GM23338 (cell line): ENCODE results near the gene RPTOR. TPM values are rescaled to one million over a fixed set of nuclear protein-coding genes. Genes with fewer than 3 reads are reported as not detected.

ENCODE experiments used
- ATAC-seq: fragments of 200-7000 bp; cut with Tn5 transposase; 3 replicates; pipeline ENCODE4 v1.9.1; 2020
- DNase-seq: peaks from one replicate; pipeline ENCODE4 v3.0.0-alpha.2; 2015; ENCODE audit warnings: low spot score
- H2AFZ ChIP-seq: fragments of 200-600 bp; sonication (generic); 2 replicates; pipeline ENCODE4 v1.8.0; 2016; ENCODE audit warnings: antibody characterized with exemption, mild to moderate bottlenecking, moderate library complexity
- H3F3A ChIP-seq: fragments of 200-600 bp; sonication (generic); replicated peaks from 2 replicates; pipeline ENCODE4 v1.8.0; 2017; ENCODE audit warnings: antibody characterized with exemption, mixed run types, low read depth
- H3K27ac ChIP-seq: fragments of 200-600 bp; sonication (generic); 2 replicates; pipeline ENCODE4 v1.6.1; 2016; ENCODE audit warnings: low read depth
- H3K27me3 ChIP-seq: fragments of 200-600 bp; sonication (generic); 2 replicates; pipeline ENCODE4 v1.8.0; 2016; ENCODE audit warnings: mild to moderate bottlenecking, mixed run types, moderate library complexity; ENCODE audit not compliant: insufficient read depth
- H3K36me3 ChIP-seq: fragments of 200-600 bp; sonication (generic); 2 replicates; pipeline ENCODE4 v1.8.0; 2016; ENCODE audit warnings: mild to moderate bottlenecking; ENCODE audit not compliant: insufficient read depth
- H3K4me1 ChIP-seq: fragments of 200-600 bp; sonication (generic); 2 replicates; pipeline ENCODE4 v1.8.0; 2016; ENCODE audit warnings: mild to moderate bottlenecking, moderate library complexity; ENCODE audit not compliant: insufficient read depth
- H3K4me2 ChIP-seq: fragments of 200-600 bp; sonication (generic); 2 replicates; pipeline ENCODE4 v1.7.1; 2017; ENCODE audit warnings: mixed run types
- H3K4me3 ChIP-seq: fragments of 200-600 bp; sonication (generic); 2 replicates; pipeline ENCODE4 v1.6.1; 2016; ENCODE audit warnings: mixed run types
- H3K79me2 ChIP-seq: fragments of 200-600 bp; sonication (generic); replicated peaks from 2 replicates; pipeline ENCODE4 v1.8.0; 2017; ENCODE audit warnings: mild to moderate bottlenecking; ENCODE audit not compliant: insufficient read depth
- H3K9me2 ChIP-seq: fragments of 200-600 bp; sonication (generic); 2 replicates; pipeline ENCODE4 v1.8.0; 2017; ENCODE audit not compliant: insufficient read depth
- H4K20me1 ChIP-seq: fragments of 200-600 bp; sonication (generic); replicated peaks from 2 replicates; pipeline ENCODE4 v1.8.0; 2017; ENCODE audit warnings: mild to moderate bottlenecking; ENCODE audit not compliant: insufficient read depth
- H3K27ac Mint-ChIP-seq: 2 replicates; pipeline ENCODE4 v1.8.0; 2020; ENCODE audit warnings: inconsistent platforms, mild to moderate bottlenecking, moderate library complexity, mixed read lengths
- H3K27me3 Mint-ChIP-seq: 3 replicates; pipeline ENCODE4 v1.8.0; 2022; ENCODE audit warnings: low read depth, mild to moderate bottlenecking, moderate library complexity, mixed read lengths, inconsistent platforms; ENCODE audit not compliant: insufficient read depth, poor library complexity
- H3K36me3 Mint-ChIP-seq: 3 replicates; pipeline ENCODE4 v1.8.0; 2021; ENCODE audit warnings: low read depth, mild to moderate bottlenecking, inconsistent platforms, moderate library complexity, mixed read lengths
- H3K4me1 Mint-ChIP-seq: 3 replicates; pipeline ENCODE4 v1.8.0; 2020; ENCODE audit warnings: mild to moderate bottlenecking, inconsistent platforms, mixed read lengths
- H3K4me3 Mint-ChIP-seq: 3 replicates; pipeline ENCODE4 v1.8.0; 2021; ENCODE audit warnings: moderate library complexity, mild to moderate bottlenecking, inconsistent platforms, mixed read lengths
- H3K9me3 Mint-ChIP-seq: 3 replicates; pipeline ENCODE4 v1.8.0; 2020; ENCODE audit warnings: moderate library complexity, mild to moderate bottlenecking, inconsistent platforms, mixed read lengths
- CREB1 ChIP-seq: fragments of 250-450 bp; sonication (Bioruptor Pico); IDR thresholded peaks from 2 replicates; pipeline ENCODE4 v1.5.0; 2020; ENCODE audit warnings: low read depth, mild to moderate bottlenecking, moderate library complexity
- CTCF ChIP-seq, 2 experiments: fragments of 200-600 bp in 1 of 2; sonication (generic) in 1 of 2; conservative IDR thresholded peaks; 2 replicates each; pipeline versions ENCODE4 v1.5.1 to v1.6.1; 2016 to 2017; ENCODE audit warnings: antibody characterized with exemption in 2 of 2, low read depth in 2 of 2, mild to moderate bottlenecking in 2 of 2, moderate library complexity in 1 of 2
- ETS1 ChIP-seq: IDR thresholded peaks from 2 replicates; pipeline ENCODE4 v1.6.1; 2016; ENCODE audit warnings: antibody characterized with exemption
- EZH2 ChIP-seq: fragments of 200-600 bp; sonication (generic); IDR thresholded peaks from one replicate; pipeline ENCODE4 v1.8.0; 2017; ENCODE audit warnings: antibody characterized with exemption, mild to moderate bottlenecking, low read depth; ENCODE audit not compliant: unreplicated experiment
- EZH2phosphoT487 ChIP-seq: fragments of 200-600 bp; sonication (generic); IDR thresholded peaks from one replicate; pipeline ENCODE4 v1.8.1; 2018; ENCODE audit warnings: antibody characterized with exemption; ENCODE audit not compliant: unreplicated experiment
- JUNB ChIP-seq: IDR thresholded peaks from one replicate; pipeline ENCODE4 v1.6.1; 2016; ENCODE audit warnings: antibody characterized with exemption; ENCODE audit not compliant: unreplicated experiment
- POLR2AphosphoS5 ChIP-seq: IDR thresholded peaks from 2 replicates; pipeline ENCODE4 v1.6.1; 2016; ENCODE audit warnings: antibody characterized with exemption, low read depth
- STAT1 ChIP-seq: IDR thresholded peaks from one replicate; pipeline ENCODE4 v1.6.1; 2016; ENCODE audit warnings: antibody characterized with exemption; ENCODE audit not compliant: unreplicated experiment
- ZNF114 ChIP-seq: fragments of 250-450 bp; sonication (Bioruptor Pico); IDR thresholded peaks from 2 replicates; pipeline ENCODE4 v1.5.0; 2020; ENCODE audit warnings: mild to moderate bottlenecking, moderate library complexity
- ZNF462 ChIP-seq: fragments of 250-450 bp; sonication (Bioruptor Pico); IDR thresholded peaks from 2 replicates; pipeline ENCODE4 v1.5.0; 2020; ENCODE audit warnings: mild to moderate bottlenecking, moderate library complexity
- polyA plus RNA-seq: library from polyadenylated mRNA; unstranded; fragments of >200 nt; fragmentation: Nextera tagmentation; extraction: Ambion mirVana; gene quantifications from 2 replicates; pipeline ENCODE4 v1.2.1, GENCODE V29; 2016
- total RNA-seq: library from RNA; depleted of rRNA; stranded (reverse); fragments of >200 nt; shearing (Covaris generic); gene quantifications from 2 replicates; pipeline ENCODE4 v1.2.3, GENCODE V29; 2014

The RPTOR gene
- total and polyA plus RNA-seq, 2 experiments from 2014 or later, result 9.5 to 38.0 TPM

GRCh38 chr17:80996422-80997305, 452.0 kb downstream of the RPTOR start:
- peaks cover 8% of the 10 kb centered on the region for H3K27me3 Mint-ChIP-seq
- H3K4me1 Mint-ChIP-seq, result peaks cover 6% of the 10 kb centered on the region; the same call in 2 of the 3 replicates
- no peaks in the 10 kb centered on the region for H3K9me3 Mint-ChIP-seq
- no peak overlapping the region for H3K27ac Mint-ChIP-seq
- ATAC-seq (no peak), DNase-seq (no peak)
- H3K27ac ChIP-seq, result no peak overlapping the region
- 0 out of 2 replicates have a peak, but pooled peaks cover 6% of the 10 kb centered on the region for H3F3A ChIP-seq
- H3K4me2 ChIP-seq, result no peak overlapping the region
- peaks cover 4% of the 10 kb centered on the region; the same call in 1 of the 2 replicates for H3K27me3 ChIP-seq
- H3K36me3 Mint-ChIP-seq, result peaks cover 8% of the 10 kb centered on the region; the same call in 1 of the 3 replicates
- peaks cover 4% of the 10 kb centered on the region; the same call in 1 of the 2 replicates for H3K4me1 ChIP-seq
- no peaks in the 10 kb centered on the region for H3K9me2 ChIP-seq
- no peaks in the 10 kb centered on the region for H4K20me1 ChIP-seq
- H2AFZ ChIP-seq, result no peak overlapping the region
- H3K79me2 ChIP-seq, result no peaks in the 10 kb centered on the region; the same call in 1 of the 2 replicates
- H3K4me3 Mint-ChIP-seq, result no peak overlapping the region
- no peaks in the 10 kb centered on the region for H3K36me3 ChIP-seq
- H3K4me3 ChIP-seq, result no peak overlapping the region
- TF ChIP-seq CTCF (conservative IDR thresholded peaks at IDR 0.05; ENCODE audit: low read depth in 2 of 2) (peak in 1 of 2 experiments; percentile 20; a peak in 1 of 4 replicates), STAT1 (no peak), POLR2AphosphoS5 (no peak)

- Histone ChIP-seq H4K20me1 (no peaks in the 10 kb centered on the region), H2AFZ (no peak overlapping the region), H3K4me2 (no peak overlapping the region), H3K4me3 (no peak overlapping the region), H3K27me3 (peaks cover 3% of the 10 kb centered on the region; the same call in 1 of the 2 replicates), H3K4me1 (peaks cover 4% of the 10 kb centered on the region; the same call in 1 of the 2 replicates), H3K79me2 (no peaks in the 10 kb centered on the region; the same call in 1 of the 2 replicates), H3F3A (0 out of 2 replicates have a peak, but pooled peaks cover 3% of the 10 kb centered on the region), H3K36me3 (no peaks in the 10 kb centered on the region), H3K9me2 (no peaks in the 10 kb centered on the region), H3K27ac (no peak overlapping the region)
- peaks cover 8% of the 10 kb centered on the region; the same call in 1 of the 3 replicates for H3K36me3 Mint-ChIP-seq
- no peaks in the 10 kb centered on the region for H3K9me3 Mint-ChIP-seq
- no peak for ATAC-seq
- no peak overlapping the region for H3K27ac Mint-ChIP-seq
- no peak overlapping the region for H3K4me3 Mint-ChIP-seq
- H3K4me1 Mint-ChIP-seq, result peaks cover 6% of the 10 kb centered on the region; the same call in 2 of the 3 replicates
- DNase-seq, result no peak
- H3K27me3 Mint-ChIP-seq, result peaks cover 10% of the 10 kb centered on the region
- no peak for TF ChIP-seq EZH2phosphoT487
- TF ChIP-seq ZNF114 (CRISPR knock-in tag), result no peak
- no peak for TF ChIP-seq ZNF462 (CRISPR knock-in tag)
- TF ChIP-seq ETS1, result no peak
- no peak for TF ChIP-seq JUNB
- no peak for TF ChIP-seq EZH2
- TF ChIP-seq CREB1, result no peak
Observed at GRCh38 chr17:80997424-80998117, 452.9 kb downstream of the RPTOR start.
